ENCODE measurements around the gene MCM8.
"Not testable (repeated sequence)": the region's sequence is repeated elsewhere in the genome, so short reads cannot be mapped to it uniquely, and the experiment has no call there.

DNA sequence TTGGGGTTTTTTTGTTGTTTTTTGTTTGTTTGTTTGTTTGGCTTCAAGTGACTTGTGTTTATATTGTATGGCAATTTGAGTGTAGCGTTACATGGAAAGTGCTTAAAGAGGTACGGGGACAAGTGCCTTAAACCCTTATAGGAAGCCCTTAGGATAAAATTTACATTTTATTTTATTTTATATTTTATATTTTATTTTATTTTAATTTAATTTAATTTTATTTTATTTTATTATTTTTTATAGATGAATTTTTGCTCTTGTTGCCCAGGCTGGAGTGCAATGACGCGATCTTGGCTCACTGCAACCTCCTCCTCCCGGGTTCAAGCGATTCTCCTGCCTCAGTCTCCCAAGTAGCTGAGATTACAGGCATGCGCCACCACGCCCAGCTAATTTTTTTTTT, 82.5 kb downstream of the MCM8 start:
- TF ChIP-seq, protein P1, sequence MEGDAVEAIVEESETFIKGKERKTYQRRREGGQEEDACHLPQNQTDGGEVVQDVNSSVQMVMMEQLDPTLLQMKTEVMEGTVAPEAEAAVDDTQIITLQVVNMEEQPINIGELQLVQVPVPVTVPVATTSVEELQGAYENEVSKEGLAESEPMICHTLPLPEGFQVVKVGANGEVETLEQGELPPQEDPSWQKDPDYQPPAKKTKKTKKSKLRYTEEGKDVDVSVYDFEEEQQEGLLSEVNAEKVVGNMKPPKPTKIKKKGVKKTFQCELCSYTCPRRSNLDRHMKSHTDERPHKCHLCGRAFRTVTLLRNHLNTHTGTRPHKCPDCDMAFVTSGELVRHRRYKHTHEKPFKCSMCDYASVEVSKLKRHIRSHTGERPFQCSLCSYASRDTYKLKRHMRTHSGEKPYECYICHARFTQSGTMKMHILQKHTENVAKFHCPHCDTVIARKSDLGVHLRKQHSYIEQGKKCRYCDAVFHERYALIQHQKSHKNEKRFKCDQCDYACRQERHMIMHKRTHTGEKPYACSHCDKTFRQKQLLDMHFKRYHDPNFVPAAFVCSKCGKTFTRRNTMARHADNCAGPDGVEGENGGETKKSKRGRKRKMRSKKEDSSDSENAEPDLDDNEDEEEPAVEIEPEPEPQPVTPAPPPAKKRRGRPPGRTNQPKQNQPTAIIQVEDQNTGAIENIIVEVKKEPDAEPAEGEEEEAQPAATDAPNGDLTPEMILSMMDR (IDR thresholded peaks at IDR 0.05; ENCODE audit: low read length), result not testable (repeated sequence)
- TF ChIP-seq EZH2 (optimal IDR thresholded peaks at IDR 0.05; ENCODE audit: low read depth, low read length), result not testable (repeated sequence)
